Upper lobe of right lung (tissue), 1 donor: ENCODE results near the gene WFDC1. TPM values are rescaled to one million over a fixed set of nuclear protein-coding genes. Genes with fewer than 3 reads are reported as not detected.
A peak's percentile ranks its signal among the peaks of the same experiment; 100 is the strongest.

ENCODE experiments used
- ATAC-seq: fragments of 200-7000 bp; cut with Tn5 transposase; one replicate; pipeline ENCODE4 v1.9.1; 2020; ENCODE audit warnings: mild to moderate bottlenecking, moderate library complexity
- DNase-seq: peaks from one replicate; pipeline ENCODE4 v3.0.0-alpha.2; 2020
- H3K27ac ChIP-seq: fragments of 200-600 bp; one replicate; pipeline ENCODE4 v1.8.0; 2022
- H3K27me3 ChIP-seq: fragments of 200-600 bp; one replicate; pipeline ENCODE4 v1.8.0; 2022; ENCODE audit warnings: mild to moderate bottlenecking
- H3K36me3 ChIP-seq: fragments of 200-600 bp; one replicate; pipeline ENCODE4 v1.8.0; 2022
- H3K4me1 ChIP-seq: fragments of 200-600 bp; one replicate; pipeline ENCODE4 v1.8.0; 2022
- H3K4me3 ChIP-seq: fragments of 200-600 bp; one replicate; pipeline ENCODE4 v1.8.0; 2022; ENCODE audit warnings: mild to moderate bottlenecking
- H3K9me3 ChIP-seq: fragments of 200-600 bp; one replicate; pipeline ENCODE4 v1.8.0; 2022
- CTCF ChIP-seq: fragments of 200-600 bp; IDR thresholded peaks from one replicate; pipeline ENCODE4 v1.8.0; 2022; ENCODE audit warnings: antibody characterized with exemption
- intact Hi-C: fragments of 100-400 bp; cut with DNase I; formaldehyde crosslinking; loops from one replicate; pipeline ENCODE4 v1.11.0; 2022
- total RNA-seq: library from RNA; stranded (reverse); fragmentation: NEBNext Ultra II Directional; extraction: Animal tissue kit (Norgen Biotek cat#: 25700); gene quantifications from one replicate; pipeline ENCODE4 v1.2.1, GENCODE V29; 2021
- donor health status: DM: no; HTN: yes; CAD: no; lungs with severe emphysema.

The WFDC1 gene
- total RNA-seq, 1 donor from 2014 or later: 26.0 TPM

GRCh38 chr16:84259691-84260090, 35.0 kb upstream of the WFDC1 start:
- Histone ChIP-seq H3K4me1 (no peaks in the 10 kb centered on the region), H3K4me3 (no peak overlapping the region), H3K9me3 (no peaks in the 10 kb centered on the region), H3K27me3 (no peaks in the 10 kb centered on the region), H3K36me3 (no peaks in the 10 kb centered on the region), H3K27ac (no peak overlapping the region)
- DNase-seq (no peak), ATAC-seq (no peak)
- intact Hi-C loops: no loop called here
- TF ChIP-seq CTCF: no peak

- DNase-seq: no peak
- Histone ChIP-seq H3K4me1 (no peaks in the 10 kb centered on the region), H3K36me3 (no peaks in the 10 kb centered on the region), H3K9me3 (no peaks in the 10 kb centered on the region), H3K27ac (no peak overlapping the region), H3K4me3 (no peak overlapping the region), H3K27me3 (no peaks in the 10 kb centered on the region)
- ATAC-seq: no peak
- no peak for TF ChIP-seq CTCF
- intact Hi-C loops: no loop called here
Measured at GRCh38 chr16:84260766-84261554, 33.7 kb upstream of the WFDC1 start.

GRCh38 chr16:84262031-84262430, 32.6 kb upstream of the WFDC1 start:
- intact Hi-C loops: no loop called here
- no peaks in the 10 kb centered on the region for H3K4me1 ChIP-seq
- no peak overlapping the region for H3K27ac ChIP-seq
- H3K4me3 ChIP-seq: no peak overlapping the region
- H3K9me3 ChIP-seq: no peaks in the 10 kb centered on the region
- H3K36me3 ChIP-seq: no peaks in the 10 kb centered on the region
- TF ChIP-seq CTCF: no peak
- H3K27me3 ChIP-seq: no peaks in the 10 kb centered on the region
- ATAC-seq (no peak), DNase-seq (no peak)

- Histone ChIP-seq H3K36me3 (no peaks in the 10 kb centered on the region), H3K27me3 (no peaks in the 10 kb centered on the region), H3K4me3 (no peak overlapping the region), H3K9me3 (no peaks in the 10 kb centered on the region), H3K27ac (no peak overlapping the region), H3K4me1 (no peaks in the 10 kb centered on the region)
- DNase-seq (no peak), ATAC-seq (no peak)
- no peak for TF ChIP-seq CTCF
- intact Hi-C loops: no loop called here
Measured at GRCh38 chr16:84262939-84263338, 31.7 kb upstream of the WFDC1 start.

DNA sequence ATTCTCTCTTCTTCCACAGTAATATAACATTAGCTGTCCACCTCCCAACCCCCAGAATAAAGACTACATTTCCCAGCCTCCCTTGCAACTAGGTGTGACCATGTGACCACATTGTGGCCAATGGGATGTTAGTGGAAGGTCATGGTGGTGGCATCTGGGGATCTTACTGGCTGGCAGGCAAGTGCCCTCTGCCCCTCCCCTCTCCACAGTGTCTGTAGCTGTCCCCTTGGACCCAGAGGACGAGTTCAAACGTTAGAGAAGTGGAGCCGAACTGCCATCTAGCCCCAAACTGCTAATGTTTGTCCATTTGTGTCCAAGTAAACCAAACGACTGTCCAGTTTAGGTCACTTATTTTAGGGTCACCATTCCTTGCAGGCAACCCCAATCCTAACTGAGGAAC, 28.2 kb upstream of the WFDC1 start:
- ATAC-seq: peak; percentile 83
- Histone ChIP-seq H3K27ac (no peak overlapping the region), H3K4me3 (no peak overlapping the region), H3K4me1 (no peaks in the 10 kb centered on the region), H3K36me3 (no peaks in the 10 kb centered on the region), H3K9me3 (no peaks in the 10 kb centered on the region), H3K27me3 (no peaks in the 10 kb centered on the region)
- DNase-seq: no peak
- TF ChIP-seq CTCF: no peak
- intact Hi-C loops: no loop called here
